ENCODE measurements around the gene MAPK12. TPM values are rescaled to one million over a fixed set of nuclear protein-coding genes. Genes with fewer than 3 reads are reported as not detected.

MAPK12 gene
- total RNA-seq, 1 experiment from 2014 or later = 21.1 TPM

Other genes with a start within 250 kb of the MAPK12 start
- gene IL17REL, start 248.9 kb downstream of the MAPK12 start, total RNA-seq (2022) = not detected in 2 replicates
- not detected in 2 replicates for gene TTLL8, start 203.4 kb downstream of the MAPK12 start, total RNA-seq (2022)
- gene MLC1, start 176.3 kb downstream of the MAPK12 start, total RNA-seq (2022) = not detected in 2 replicates
- not detected in 2 replicates for gene MOV10L1, start 171.7 kb downstream of the MAPK12 start, total RNA-seq (2022)
- gene PANX2, start 91.0 kb downstream of the MAPK12 start, total RNA-seq (2022) = 1.6 and 2.0 TPM in 2 replicates
- gene TRABD, start 75.8 kb downstream of the MAPK12 start, total RNA-seq (2022) = 57.3 and 62.9 TPM in 2 replicates
- gene SELENOO, start 60.7 kb downstream of the MAPK12 start, total RNA-seq (2022) = 28.6 and 29.5 TPM in 2 replicates
- gene TUBGCP6, start 16.7 kb downstream of the MAPK12 start, total RNA-seq (2022) = 49.7 and 54.7 TPM in 2 replicates
- 52.9 and 69.2 TPM in 2 replicates for gene HDAC10, start 10.4 kb downstream of the MAPK12 start, total RNA-seq (2022)
- 14.3 and 23.7 TPM in 2 replicates for gene MAPK11, start 8.7 kb upstream of the MAPK12 start, total RNA-seq (2022)
- 298 and 337 TPM in 2 replicates for gene PLXNB2, start 46.0 kb upstream of the MAPK12 start, total RNA-seq (2022)
- 13.2 and 19.0 TPM in 2 replicates for gene DENND6B, start 65.3 kb upstream of the MAPK12 start, total RNA-seq (2022)
- 47.1 and 50.0 TPM in 2 replicates for gene PPP6R2, start 81.6 kb upstream of the MAPK12 start, total RNA-seq (2022)
- 102 and 104 TPM in 2 replicates for gene SBF1, start 213.4 kb upstream of the MAPK12 start, total RNA-seq (2022)
- gene ADM2, start 219.9 kb upstream of the MAPK12 start, total RNA-seq (2022) = 10.2 and 13.6 TPM in 2 replicates
- 0.45 TPM in 1 of 2 replicates, not detected in the other for gene MIOX, start 225.2 kb upstream of the MAPK12 start, total RNA-seq (2022)
- 85.2 and 87.1 TPM in 2 replicates for gene LMF2, start 246.0 kb upstream of the MAPK12 start, total RNA-seq (2022)
- 73.2 and 92.0 TPM in 2 replicates for gene NCAPH2, start 246.5 kb upstream of the MAPK12 start, total RNA-seq (2022)